SK-N-SH (cell line): ENCODE results near the gene HNRNPH1. TPM values are rescaled to one million over a fixed set of nuclear protein-coding genes. Genes with fewer than 3 reads are reported as not detected.

Source experiments
- CTCF ChIA-PET: fragments of 300-600, 350-600 bp; formaldehyde crosslinking; extraction: SDS; loops from one replicate; lab custom pipeline; 2021; lab: Yijun Ruan, JAX
- POLR2A ChIA-PET: fragments of 350-600 bp; sonication (Branson Sonifier 250); formaldehyde crosslinking; extraction: SDS; loops from one replicate; lab custom pipeline; 2020; ENCODE audit warnings: antibody characterized with exemption, inconsistent platforms; lab: Yijun Ruan, JAX
- DNase-seq: peaks from one replicate; pipeline ENCODE4 v3.0.0; 2012
- H2AFZ ChIP-seq: fragments of 200-600 bp; sonication (generic); 2 replicates; pipeline ENCODE4 v1.8.1; 2016; ENCODE audit warnings: antibody characterized with exemption, mild to moderate bottlenecking, low read depth
- H3F3A ChIP-seq: fragments of 200-600 bp; sonication (generic); replicated peaks from 2 replicates; pipeline ENCODE3; 2016; ENCODE audit warnings: antibody characterized with exemption, mild to moderate bottlenecking; ENCODE audit not compliant: insufficient read depth
- H3K27ac ChIP-seq, 2 experiments: fragments of 200-500 bp in 1 of 2; fragments of 200-600 bp in 1 of 2; sonication (Bioruptor generic) in 1 of 2; sonication (generic), shearing (Covaris generic) in 1 of 2; 2 replicates each; pipeline versions ENCODE4 v1.5.1 to v1.6.1; 2014 to 2016; ENCODE audit warnings: low read depth in 2 of 2, inconsistent platforms in 1 of 2, low read length in 1 of 2, mild to moderate bottlenecking in 1 of 2, mixed read lengths in 1 of 2
- H3K27me3 ChIP-seq: fragments of 200-600 bp; sonication (generic), shearing (Covaris generic); 2 replicates; pipeline ENCODE4 v1.6.1; 2016; ENCODE audit warnings: mixed run types; ENCODE audit not compliant: insufficient read depth
- H3K36me3 ChIP-seq, 2 experiments: fragments of 200-500 bp in 1 of 2; fragments of 200-600 bp in 1 of 2; sonication (Bioruptor generic) in 1 of 2; sonication (generic) in 1 of 2; replicated peaks in 1 of 2; 2 replicates each; pipeline versions ENCODE3 to v1.5.1; 2014 to 2016; ENCODE audit warnings: low read length in 1 of 2, mild to moderate bottlenecking in 1 of 2; ENCODE audit not compliant: insufficient read depth in 2 of 2, control insufficient read depth in 1 of 2
- H3K4me1 ChIP-seq, 2 experiments: fragments of 200-500 bp in 1 of 2; fragments of 200-600 bp in 1 of 2; sonication (Bioruptor generic) in 1 of 2; sonication (generic), shearing (Covaris generic) in 1 of 2; 2 replicates each; pipeline versions ENCODE4 v1.5.1 to v1.6.1; 2014 to 2016; ENCODE audit warnings: low read depth in 1 of 2, low read length in 1 of 2, mixed run types in 1 of 2; ENCODE audit not compliant: insufficient read depth in 2 of 2, control insufficient read depth in 1 of 2
- H3K4me2 ChIP-seq: fragments of 200-600 bp; sonication (generic), shearing (Covaris generic); 2 replicates; pipeline ENCODE4 v1.6.1; 2017; ENCODE audit warnings: mixed run types
- H3K4me3 ChIP-seq, 2 experiments: fragments of 200-500 bp in 1 of 2; fragments of 200-600 bp in 1 of 2; sonication (Bioruptor generic) in 1 of 2; sonication (generic), shearing (Covaris generic) in 1 of 2; 2 replicates each; pipeline versions ENCODE4 v1.5.1 to v1.8.1; 2014 to 2016; ENCODE audit warnings: low read depth in 2 of 2, inconsistent platforms in 1 of 2, low read length in 1 of 2, mild to moderate bottlenecking in 1 of 2, mixed read lengths in 1 of 2, moderate library complexity in 1 of 2
- H3K79me2 ChIP-seq: fragments of 200-600 bp; sonication (generic); 2 replicates; pipeline ENCODE4 v1.8.1; 2017; ENCODE audit warnings: mild to moderate bottlenecking; ENCODE audit not compliant: insufficient read depth
- H3K9ac ChIP-seq: fragments of 200-600 bp; sonication (generic); 2 replicates; pipeline ENCODE4 v1.6.1; 2017; ENCODE audit warnings: mixed run types
- H3K9me2 ChIP-seq: fragments of 200-600 bp; sonication (generic); 2 replicates; pipeline ENCODE4 v1.6.1; 2017; ENCODE audit warnings: mixed run types
- H3K9me3 ChIP-seq: fragments of 200-600 bp; sonication (generic); 2 replicates; pipeline ENCODE4 v1.6.1; 2017; ENCODE audit warnings: mixed run types, mild to moderate bottlenecking, moderate library complexity
- H4K20me1 ChIP-seq: fragments of 200-600 bp; sonication (generic); 2 replicates; pipeline ENCODE4 v1.6.1; 2017; ENCODE audit warnings: mild to moderate bottlenecking, mixed run types; ENCODE audit not compliant: insufficient read depth
- CHD2 ChIP-seq: fragments of 150-350 bp; IDR thresholded peaks from 2 replicates; pipeline ENCODE4 v1.6.1; 2018; ENCODE audit warnings: low read length; ENCODE audit not compliant: partially characterized antibody
- CTCF ChIP-seq: fragments of 200-600 bp; sonication (generic); IDR thresholded peaks from 2 replicates; pipeline ENCODE4 v1.6.1; 2017; ENCODE audit warnings: antibody characterized with exemption, mild to moderate bottlenecking, moderate library complexity
- EP300 ChIP-seq, 2 experiments: IDR thresholded peaks; 2 replicates each; pipeline versions ENCODE4 v1.4.0 to v1.6.1; 2012; ENCODE audit warnings: borderline replicate concordance in 1 of 2, low read depth in 1 of 2, low read length in 1 of 2
- EZH2phosphoT487 ChIP-seq: fragments of 200-600 bp; sonication (generic); IDR thresholded peaks from 2 replicates; pipeline ENCODE4 v1.6.1; 2017; ENCODE audit warnings: low read depth, mixed run types, mild to moderate bottlenecking, antibody characterized with exemption, moderate library complexity, borderline replicate concordance
- FOXJ3 ChIP-seq: sonication (generic); formaldehyde crosslinking; IDR thresholded peaks from 2 replicates; pipeline ENCODE4 v1.5.1; 2020; ENCODE audit warnings: mild to moderate bottlenecking, missing genetic modification reagents
- FOXM1 ChIP-seq: IDR thresholded peaks from 2 replicates; pipeline ENCODE4 v1.4.0; 2012; ENCODE audit warnings: low read depth, mild to moderate bottlenecking
- JUND ChIP-seq: IDR thresholded peaks from 2 replicates; pipeline ENCODE4 v1.4.0; 2012
- MEF2A ChIP-seq: IDR thresholded peaks from 2 replicates; pipeline ENCODE4 v1.4.0; 2012; ENCODE audit warnings: low read depth, borderline replicate concordance
- MXI1 ChIP-seq: IDR thresholded peaks from 2 replicates; pipeline ENCODE4 v1.6.1; 2012; ENCODE audit warnings: mild to moderate bottlenecking, low read depth, low read length, improper control_type of control experiment
- NFIC ChIP-seq: IDR thresholded peaks from 2 replicates; pipeline ENCODE4 v1.4.0; 2012; ENCODE audit warnings: borderline replicate concordance
- RCOR1 ChIP-seq: fragments of 150-350 bp; IDR thresholded peaks from 2 replicates; pipeline ENCODE4 v1.6.1; 2017; ENCODE audit warnings: antibody characterized with exemption, low read length
- RXRA ChIP-seq: IDR thresholded peaks from 2 replicates; pipeline ENCODE4 v1.4.0; 2012; ENCODE audit warnings: low read depth, mild to moderate bottlenecking, borderline replicate concordance
- TCF12 ChIP-seq: IDR thresholded peaks from 2 replicates; pipeline ENCODE4 v1.4.0; 2012
- USF1 ChIP-seq: IDR thresholded peaks from 2 replicates; pipeline ENCODE4 v1.4.0; 2012; ENCODE audit warnings: low read depth, borderline replicate concordance
- ZBTB33 ChIP-seq: IDR thresholded peaks from 2 replicates; pipeline ENCODE4 v1.4.0; 2012; ENCODE audit warnings: low read depth, borderline replicate concordance
- WGBS: methylation state at CpG from one replicate; pipeline ENCODE4 v1.1.6; 2017; ENCODE audit warnings: low lambda C conversion rate; 5-methylcytosine and 5-hydroxymethylcytosine counted together
- polyA plus RNA-seq, 3 experiments: library from polyadenylated mRNA; depleted of rRNA; stranded (reverse); fragments of >200 nt; gene quantifications; 2 replicates each; pipeline ENCODE4 v1.2.3, GENCODE V29; 2012

HNRNPH1 gene
- polyA plus RNA-seq, 1 of the 3 experiments (the other 2 are of a cell fraction), result 192 TPM

GRCh38 chr5:179595916-179596315, 27.6 kb downstream of the HNRNPH1 start:
- Histone ChIP-seq H3K4me2 (no peak overlapping the region), H3K27me3 (no peaks in the 10 kb centered on the region), H3K79me2 (no peaks in the 10 kb centered on the region), H3F3A (peaks cover 2% of the 10 kb centered on the region), H3K4me1 (no peaks in the 10 kb centered on the region), H3K9me3 (no peaks in the 10 kb centered on the region), H3K4me3 (no peak overlapping the region), H3K36me3 (peaks cover 51 to 53% of the 10 kb centered on the region in 2 experiments), H4K20me1 (no peaks in the 10 kb centered on the region), H3K9me2 (no peaks in the 10 kb centered on the region), H3K27ac (no peak overlapping the region), H3K9ac (no peak overlapping the region), H2AFZ (no peak overlapping the region)
- POLR2A ChIA-PET, result interaction anchor here (1.1 to 1.4 kb wide), 3 partner anchors 12 to 28 kb away, joined by 3 to 4 read pairs (median 4); partner anchors contain the start of gene HNRNPH1
- 73% methylated on average over 6 of the region's 6 CpGs for WGBS
- CTCF ChIA-PET, result interaction anchor here (1.0 to 1.3 kb wide), 2 partner anchors 8 to 9 kb away, joined by 3 to 5 read pairs; no protein-coding TSS in a partner anchor
- TF ChIP-seq EP300 (IDR thresholded peaks at IDR 0.05; ENCODE audit: borderline replicate concordance in 1 of 2, low read depth in 1 of 2, low read length in 1 of 2) (no peak), JUND (no peak), NFIC (no peak), FOXJ3 (CRISPR knock-in tag) (no peak), MXI1 (no peak), RXRA (no peak), MEF2A (no peak), CTCF (no peak), EZH2phosphoT487 (no peak), RCOR1 (no peak), TCF12 (no peak), USF1 (no peak), CHD2 (no peak), FOXM1 (no peak), ZBTB33 (no peak)
- no peak for DNase-seq
